ENCODE results near the gene PTGIS. TPM values are rescaled to one million over a fixed set of nuclear protein-coding genes. Genes with fewer than 3 reads are reported as not detected.
A peak's percentile ranks its signal among the peaks of the same experiment; 100 is the strongest.

Gene PTGIS
- total and polyA plus RNA-seq, 2 of the 4 experiments (the other 2 are of a cell fraction): 1.6 to 2.6 TPM

GRCh38 chr20:49575551-49576060, 7.7 kb upstream of the PTGIS start:
- CTCF ChIA-PET: no interaction called here
- Histone ChIP-seq H2AK9ac (replicated peaks; ENCODE audit: low read depth, low read length, poor library complexity) (no peak overlapping the region), H3K4me2 (ENCODE audit: low read depth, low read length) (no peak overlapping the region), H3K4me3 (ENCODE audit: insufficient read depth, low read depth, low read length) (no peak overlapping the region), H3K36me3 (ENCODE audit: control insufficient read depth, insufficient read depth, low read length) (no peaks in the 10 kb centered on the region), H4K20me1 (ENCODE audit: insufficient read depth, low read length) (no peaks in the 10 kb centered on the region), H3K9me1 (ENCODE audit: insufficient read depth, low read length) (no peaks in the 10 kb centered on the region; the same call in none of the 2 replicates), H4K8ac (ENCODE audit: low read depth in 2 of 2, low read length in 2 of 2) (peak overlapping the region in 1 of 2 experiments; percentile 24; a peak in 1 of 4 replicates), H3K4me1 (ENCODE audit: control insufficient read depth, insufficient read depth, low read length) (peaks cover 17% of the 10 kb centered on the region), H4K91ac (ENCODE audit: insufficient read depth, low read depth, low read length) (peak overlapping the region; percentile 55; the same call in 1 of the 2 replicates), H3K9me3 (ENCODE audit: control insufficient read depth, insufficient read depth, low read length) (peaks cover 2% of the 10 kb centered on the region; the same call in 1 of the 2 replicates), H3K4ac (ENCODE audit: low read depth, low read length) (no peak overlapping the region), H4K5ac (ENCODE audit: low read depth, low read length) (peak overlapping the region; percentile 32; the same call in 1 of the 2 replicates), H3K79me1 (ENCODE audit: low read depth in 1 of 2, low read length in 2 of 2) (no peaks in the 10 kb centered on the region), H3K9ac (ENCODE audit: low read depth, low read length) (0 out of 2 replicates have a peak overlapping the region, but pooled peaks have one; percentile 2), H3K56ac (ENCODE audit: extremely low read depth, insufficient read depth, low read length) (no peak overlapping the region), H2BK15ac (ENCODE audit: low read depth, low read length) (no peak overlapping the region; the same call in 2 of the 3 replicates), H2BK5ac (ENCODE audit: low read depth, low read length, poor library complexity, severe bottlenecking) (no peak overlapping the region), H2BK120ac (ENCODE audit: low read depth, low read length) (no peak overlapping the region), H3K23ac (ENCODE audit: low read depth, low read length) (no peak overlapping the region), H3K27ac (ENCODE audit: insufficient read depth, low read length) (no peak overlapping the region), H2AFZ (replicated peaks; ENCODE audit: low read length, poor library complexity) (no peak overlapping the region), H3K18ac (ENCODE audit: low read depth, low read length) (peak overlapping the region; percentile 30; the same call in 1 of the 2 replicates), H2AK5ac (ENCODE audit: low read depth, low read length) (no peak overlapping the region), H2BK20ac (ENCODE audit: low read depth, low read length) (no peak overlapping the region), H3K14ac (replicated peaks; ENCODE audit: low read depth, low read length) (no peak overlapping the region), H3K27me3 (ENCODE audit: control insufficient read depth, insufficient read depth, low read length) (peaks cover 6% of the 10 kb centered on the region; the same call in 1 of the 2 replicates)
- ATAC-seq (ENCODE audit: low read depth) (no peak), DNase-seq (no peak)
- intact Hi-C loops (cut with micrococcal nuclease): no loop called here
- in situ Hi-C loops (cut with MboI; ENCODE audit: low sequenced_read_pairs): no loop called here
- WGBS, 2 experiments (ENCODE audit: extremely low coverage in 2 of 2, insufficient read length in 1 of 2): no CpG with 5 or more reads among the region's 5 CpGs
- POLR2A ChIA-PET (ENCODE audit: unreplicated experiment): no interaction called here
- BruUV-seq (replicated peaks): no TSS peak
- TF ChIP-seq USF2 (IDR thresholded peaks at IDR 0.05; ENCODE audit: low read depth, low read length): no peak
- TF ChIP-seq MAZ (IDR thresholded peaks at IDR 0.05; ENCODE audit: borderline replicate concordance, low read depth, low read length): no peak
- TF ChIP-seq MXI1 (IDR thresholded peaks at IDR 0.05; ENCODE audit: borderline replicate concordance, low read depth, low read length): no peak
- no peak for TF ChIP-seq SMC3 (IDR thresholded peaks at IDR 0.05; ENCODE audit: low read depth, low read length)
- TF ChIP-seq ELK1 (IDR thresholded peaks at IDR 0.05; ENCODE audit: borderline replicate concordance, low read depth, low read length): no peak
- no peak for TF ChIP-seq RCOR1 (IDR thresholded peaks at IDR 0.05; ENCODE audit: insufficient replicate concordance, low read length)
- no peak for TF ChIP-seq RAD21 (IDR thresholded peaks at IDR 0.05; ENCODE audit: low read length)
- TF ChIP-seq CTCF (conservative IDR thresholded peaks at IDR 0.05; ENCODE audit: low read depth, low read length): no peak
- TF ChIP-seq MAFK (IDR thresholded peaks at IDR 0.05; ENCODE audit: low read depth, low read length): no peak
- no peak for TF ChIP-seq CEBPB (IDR thresholded peaks at IDR 0.05; ENCODE audit: low read depth, low read length)
- dilution Hi-C loops (cut with HindIII; ENCODE audit: low sequenced_read_pairs, unreplicated experiment): no loop called here
